ENCODE results near the gene FLNB.

Gene FLNB

DNA sequence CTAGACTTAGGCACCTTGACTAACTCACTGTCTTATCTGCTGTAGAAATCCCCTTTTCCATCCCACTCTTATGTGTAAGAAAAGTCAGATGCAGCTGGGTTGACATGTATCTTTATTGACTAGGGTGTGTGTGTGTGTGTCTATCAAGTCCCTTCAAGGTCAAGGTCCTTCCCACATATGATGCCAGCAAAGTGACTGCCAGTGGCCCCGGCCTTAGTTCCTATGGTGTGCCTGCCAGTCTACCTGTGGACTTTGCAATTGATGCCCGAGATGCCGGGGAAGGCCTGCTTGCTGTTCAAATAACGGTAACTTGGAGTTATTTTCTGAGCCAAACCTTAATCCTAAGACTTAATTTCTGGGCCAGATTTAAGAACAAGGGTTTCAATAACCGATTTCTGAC lies 126.2 kb downstream of the FLNB start:
- DNase-seq (ENCODE audit: insufficient read length, low spot score) (no peak), FAIRE-seq (peak; percentile 16)
- no peak for TF ChIP-seq PAX5 (IDR thresholded peaks at IDR 0.05; ENCODE audit: insufficient read depth, low read length, severe bottlenecking)
- TF ChIP-seq TAF1 (IDR thresholded peaks at IDR 0.05; ENCODE audit: low read depth, low read length) = no peak
- no peak for TF ChIP-seq POLR2A (IDR thresholded peaks at IDR 0.05; ENCODE audit: low read depth, low read length)
- TF ChIP-seq POLR2AphosphoS5 (IDR thresholded peaks at IDR 0.05; ENCODE audit: low read depth, low read length) = no peak
- no peak for TF ChIP-seq POU2F2 (IDR thresholded peaks at IDR 0.05; ENCODE audit: low read depth, low read length)

GRCh38 chr3:58135712-58136543 lies 127.7 kb downstream of the FLNB start:
- DNase-seq (ENCODE audit: insufficient read length, low spot score) (no peak), FAIRE-seq (no peak)
- no peak for TF ChIP-seq SPI1 (IDR thresholded peaks at IDR 0.05; ENCODE audit: low read depth, low read length)
- no peak for TF ChIP-seq PAX5 (IDR thresholded peaks at IDR 0.05; ENCODE audit: insufficient read depth, low read length, severe bottlenecking)
- TF ChIP-seq POLR2AphosphoS5 (IDR thresholded peaks at IDR 0.05; ENCODE audit: low read depth, low read length) = no peak
- TF ChIP-seq TAF1 (IDR thresholded peaks at IDR 0.05; ENCODE audit: low read depth, low read length) = no peak
- no peak for TF ChIP-seq POLR2A (IDR thresholded peaks at IDR 0.05; ENCODE audit: low read depth, low read length)
- TF ChIP-seq POU2F2 (IDR thresholded peaks at IDR 0.05; ENCODE audit: low read depth, low read length) = no peak

- no peak for DNase-seq (ENCODE audit: insufficient read length, low spot score)
- TF ChIP-seq TAF1 (IDR thresholded peaks at IDR 0.05; ENCODE audit: low read depth, low read length) (no peak), PAX5 (IDR thresholded peaks at IDR 0.05; ENCODE audit: insufficient read depth, low read length, severe bottlenecking) (no peak), POLR2AphosphoS5 (IDR thresholded peaks at IDR 0.05; ENCODE audit: low read depth, low read length) (no peak), POLR2A (IDR thresholded peaks at IDR 0.05; ENCODE audit: low read depth, low read length) (no peak)
- FAIRE-seq = peak; percentile 13
These were observed 129.1 kb downstream of the FLNB start for GRCh38 chr3:58137306-58137705.

GRCh38 chr3:58141766-58142345 lies 133.6 kb downstream of the FLNB start:
- FAIRE-seq = no peak
- no peak for TF ChIP-seq TAF1 (IDR thresholded peaks at IDR 0.05; ENCODE audit: low read depth, low read length)
- no peak for TF ChIP-seq POLR2AphosphoS5 (IDR thresholded peaks at IDR 0.05; ENCODE audit: low read depth, low read length)
- TF ChIP-seq POU2F2 (IDR thresholded peaks at IDR 0.05; ENCODE audit: low read depth, low read length) = no peak
- no peak for TF ChIP-seq SPI1 (IDR thresholded peaks at IDR 0.05; ENCODE audit: low read depth, low read length)
- no peak for TF ChIP-seq POLR2A (IDR thresholded peaks at IDR 0.05; ENCODE audit: low read depth, low read length)
- no peak for TF ChIP-seq PAX5 (IDR thresholded peaks at IDR 0.05; ENCODE audit: insufficient read depth, low read length, severe bottlenecking)

GRCh38 chr3:58143417-58144055 lies 135.3 kb downstream of the FLNB start:
- no peak for FAIRE-seq
- no peak for DNase-seq (ENCODE audit: insufficient read length, low spot score)
- TF ChIP-seq SPI1 (IDR thresholded peaks at IDR 0.05; ENCODE audit: low read depth, low read length) (no peak), POU2F2 (IDR thresholded peaks at IDR 0.05; ENCODE audit: low read depth, low read length) (no peak), TAF1 (IDR thresholded peaks at IDR 0.05; ENCODE audit: low read depth, low read length) (no peak), POLR2AphosphoS5 (IDR thresholded peaks at IDR 0.05; ENCODE audit: low read depth, low read length) (no peak), PAX5 (IDR thresholded peaks at IDR 0.05; ENCODE audit: insufficient read depth, low read length, severe bottlenecking) (no peak), POLR2A (IDR thresholded peaks at IDR 0.05; ENCODE audit: low read depth, low read length) (no peak)

More at GRCh38 chr3:58141766-58142345, 133.6 kb downstream of the FLNB start:
- DNase-seq (ENCODE audit: insufficient read length, low spot score) = no peak

- FAIRE-seq (no peak), DNase-seq (ENCODE audit: insufficient read length, low spot score) (no peak)
- TF ChIP-seq TAF1 (IDR thresholded peaks at IDR 0.05; ENCODE audit: low read depth, low read length) (no peak), POLR2A (IDR thresholded peaks at IDR 0.05; ENCODE audit: low read depth, low read length) (no peak), POLR2AphosphoS5 (IDR thresholded peaks at IDR 0.05; ENCODE audit: low read depth, low read length) (no peak), POU2F2 (IDR thresholded peaks at IDR 0.05; ENCODE audit: low read depth, low read length) (no peak), PAX5 (IDR thresholded peaks at IDR 0.05; ENCODE audit: insufficient read depth, low read length, severe bottlenecking) (no peak), SPI1 (IDR thresholded peaks at IDR 0.05; ENCODE audit: low read depth, low read length) (no peak)
These were observed 136.5 kb downstream of the FLNB start for GRCh38 chr3:58144478-58145325.

- TF ChIP-seq PAX5 (IDR thresholded peaks at IDR 0.05; ENCODE audit: insufficient read depth, low read length, severe bottlenecking) (no peak), POU2F2 (IDR thresholded peaks at IDR 0.05; ENCODE audit: low read depth, low read length) (no peak), SPI1 (IDR thresholded peaks at IDR 0.05; ENCODE audit: low read depth, low read length) (no peak), POLR2A (IDR thresholded peaks at IDR 0.05; ENCODE audit: low read depth, low read length) (no peak), POLR2AphosphoS5 (IDR thresholded peaks at IDR 0.05; ENCODE audit: low read depth, low read length) (no peak), TAF1 (IDR thresholded peaks at IDR 0.05; ENCODE audit: low read depth, low read length) (no peak)
- no peak for FAIRE-seq
- no peak for DNase-seq (ENCODE audit: insufficient read length, low spot score)
These were observed 139.8 kb downstream of the FLNB start for GRCh38 chr3:58148049-58148448.

- FAIRE-seq = no peak
These were observed 142.0 kb downstream of the FLNB start for GRCh38 chr3:58150130-58150809.

More at GRCh38 chr3:58150130-58150809, 142.0 kb downstream of the FLNB start:
- no peak for DNase-seq (ENCODE audit: insufficient read length, low spot score)
- TF ChIP-seq POU2F2 (IDR thresholded peaks at IDR 0.05; ENCODE audit: low read depth, low read length) = no peak
- TF ChIP-seq SPI1 (IDR thresholded peaks at IDR 0.05; ENCODE audit: low read depth, low read length) = no peak
- TF ChIP-seq TAF1 (IDR thresholded peaks at IDR 0.05; ENCODE audit: low read depth, low read length) = no peak
- TF ChIP-seq POLR2A (IDR thresholded peaks at IDR 0.05; ENCODE audit: low read depth, low read length) = no peak
- no peak for TF ChIP-seq PAX5 (IDR thresholded peaks at IDR 0.05; ENCODE audit: insufficient read depth, low read length, severe bottlenecking)
- TF ChIP-seq POLR2AphosphoS5 (IDR thresholded peaks at IDR 0.05; ENCODE audit: low read depth, low read length) = no peak

Measured in GM12891 (cell line).